SK-N-MC (cell line): ENCODE data around the gene SIM1.

Experiments
- EZH2 ChIP-seq: fragments of 200-600 bp; sonication (generic); IDR thresholded peaks from one replicate; pipeline ENCODE4 v1.6.1; 2017; ENCODE audit warnings: antibody characterized with exemption
- POLR2AphosphoS5 ChIP-seq: IDR thresholded peaks from 2 replicates; pipeline ENCODE4 v1.6.1; 2012; ENCODE audit warnings: mild to moderate bottlenecking, low read depth, low read length, borderline replicate concordance

GRCh38 chr6:100466410-100467128, 1.8 kb upstream of the SIM1 start:
- TF ChIP-seq POLR2AphosphoS5, result no peak
- no peak for TF ChIP-seq EZH2
